Peyer's patch (tissue), 4 donors: ENCODE measurements around the gene RXFP4.

ENCODE experiments used
- CTCF ChIP-seq, 6 experiments: fragments of 450-650 bp in 4 of 6; fragments of 200-600 bp in 2 of 6; sonication (generic) in 1 of 6; IDR thresholded peaks; one replicate each; pipeline ENCODE4 v1.5.1; 2017 to 2019; ENCODE audit warnings: antibody characterized with exemption in 6 of 6, mild to moderate bottlenecking in 3 of 6, moderate library complexity in 1 of 6
- POLR2A ChIP-seq, 2 donors: fragments of 450-650 bp; IDR thresholded peaks; one replicate each; pipeline ENCODE4 v1.5.1; 2017; ENCODE audit warnings: antibody characterized with exemption in 2 of 2, mild to moderate bottlenecking in 2 of 2, moderate library complexity in 2 of 2

GRCh38 chr1:155893389-155894142 is 47.9 kb upstream of the RXFP4 start:
- TF ChIP-seq CTCF (IDR thresholded peaks at IDR 0.05) (no peak), POLR2A (IDR thresholded peaks at IDR 0.05) (no peak)
